Panc1 (cell line): Measurements from ENCODE around the gene NLRP9.

Experiments
- CTCF ChIP-seq: fragments of 450-650 bp; IDR thresholded peaks from 2 replicates; pipeline ENCODE4 v1.5.1; 2017; ENCODE audit warnings: mild to moderate bottlenecking
- POLR2AphosphoS5 ChIP-seq: IDR thresholded peaks from 2 replicates; pipeline ENCODE4 v1.6.1; 2012; ENCODE audit warnings: mild to moderate bottlenecking, low read depth, low read length, moderate library complexity
- REST ChIP-seq, 2 experiments: IDR thresholded peaks; 2 replicates each; pipeline ENCODE4 v1.6.1; 2011 to 2012; ENCODE audit warnings: low read depth in 2 of 2, control low read depth in 1 of 2, low read length in 1 of 2, mild to moderate bottlenecking in 1 of 2, moderate library complexity in 1 of 2; ENCODE audit not compliant: insufficient read depth in 1 of 2
- SIN3A ChIP-seq: IDR thresholded peaks from 2 replicates; pipeline ENCODE4 v1.6.1; 2012; ENCODE audit warnings: low read depth, mild to moderate bottlenecking, low read length, moderate library complexity, borderline replicate concordance; ENCODE audit not compliant: insufficient read depth
- TCF7L2 ChIP-seq: IDR thresholded peaks from 2 replicates; pipeline ENCODE4 v1.6.1; 2011; ENCODE audit warnings: mild to moderate bottlenecking, low read depth, low read length, inconsistent platforms

GRCh38 chr19:55661826-55662225 is 76.4 kb downstream of the NLRP9 start:
- no peak for TF ChIP-seq CTCF
- TF ChIP-seq TCF7L2, result no peak
- TF ChIP-seq POLR2AphosphoS5, result no peak
- no peak for TF ChIP-seq REST (IDR thresholded peaks at IDR 0.05; ENCODE audit: insufficient read depth in 1 of 2, low read depth in 2 of 2, low read length in 1 of 2)
- TF ChIP-seq SIN3A, result no peak
